Brain microvascular endothelial cell (primary cell): ENCODE data around the gene ZFPL1.

ENCODE experiments used
- DNase-seq: peaks from one replicate; pipeline ENCODE4 v3.0.0-alpha.2; 2020
- H3K27ac ChIP-seq: fragments of 250-450 bp; sonication (Bioruptor Pico); 2 replicates; pipeline ENCODE4 v1.5.1; 2020; ENCODE audit warnings: mild to moderate bottlenecking, moderate library complexity
- H3K27me3 ChIP-seq: fragments of 250-450 bp; sonication (Bioruptor Pico); replicated peaks from 2 replicates; pipeline ENCODE4 v1.5.1; 2020; ENCODE audit warnings: mild to moderate bottlenecking
- H3K36me3 ChIP-seq: fragments of 250-450 bp; sonication (Bioruptor Pico); replicated peaks from 2 replicates; pipeline ENCODE4 v1.5.1; 2020; ENCODE audit warnings: mild to moderate bottlenecking
- H3K4me3 ChIP-seq: 2 replicates; pipeline ENCODE4 v1.5.1; 2011; ENCODE audit warnings: low read depth, mild to moderate bottlenecking, control low read depth, low read length, moderate library complexity
- CTCF ChIP-seq: IDR thresholded peaks from 2 replicates; pipeline ENCODE4 v1.5.1; 2011; ENCODE audit warnings: low read depth, mild to moderate bottlenecking, moderate library complexity, low read length, control low read depth, inconsistent platforms; ENCODE audit errors: missing control alignments
- in situ Hi-C: cut with HindIII; loops from 2 replicates; pipeline ENCODE4 v1.10.0; 2017; ENCODE audit warnings: low sequenced_read_pairs, low pct_ligation_motif_present

Gene ZFPL1

DNA sequence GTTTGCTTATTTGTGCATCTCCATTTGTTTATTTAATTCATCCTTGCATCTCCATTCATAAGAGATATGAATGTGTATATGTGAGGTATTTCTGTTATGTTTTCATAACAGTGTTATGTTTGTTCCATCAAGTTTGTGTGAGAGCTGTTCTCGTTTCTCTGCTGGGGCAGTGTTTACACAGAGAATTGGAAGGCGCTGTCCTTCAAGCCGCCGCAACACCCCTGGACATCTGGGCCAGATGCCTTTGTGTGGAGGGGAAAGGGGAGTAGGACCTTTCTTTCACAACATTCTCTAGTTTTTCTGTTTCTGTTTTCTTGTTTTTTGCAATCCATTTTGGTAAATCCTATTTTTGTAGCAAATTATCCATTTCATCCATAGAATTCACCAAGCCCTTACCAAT, 20.6 kb downstream of the ZFPL1 start:
- TF ChIP-seq CTCF, result no peak
- Histone ChIP-seq H3K27ac (no peak overlapping the region), H3K4me3 (no peak overlapping the region), H3K36me3 (peaks cover 2% of the 10 kb centered on the region), H3K27me3 (no peaks in the 10 kb centered on the region)
- no peak for DNase-seq
- in situ Hi-C loops, result no loop called here

DNA sequence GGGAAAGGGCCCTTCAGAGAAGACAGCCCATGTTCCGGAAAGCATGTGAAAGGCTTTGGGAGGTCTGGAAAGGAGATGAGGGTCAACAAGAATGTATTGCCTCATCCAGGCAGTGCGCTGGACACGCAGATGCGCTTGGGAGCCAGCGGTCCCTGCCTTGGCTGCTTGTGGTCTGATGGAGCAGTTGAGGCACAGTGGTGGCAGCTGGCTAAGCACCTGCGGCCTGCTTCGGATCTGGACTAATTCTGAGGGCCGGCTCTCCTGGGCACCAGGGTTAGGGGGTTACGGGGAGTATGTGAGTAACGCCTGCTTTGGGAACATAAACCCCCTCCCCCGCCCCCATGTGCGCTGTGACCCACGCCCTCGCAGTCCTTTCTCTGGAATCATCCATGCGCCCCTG, 23.1 kb downstream of the ZFPL1 start:
- no peak overlapping the region for H3K27ac ChIP-seq
- no peak for DNase-seq
- H3K27me3 ChIP-seq, result no peaks in the 10 kb centered on the region
- no peak overlapping the region for H3K4me3 ChIP-seq
- in situ Hi-C loops, result no loop called here
- TF ChIP-seq CTCF, result no peak
- H3K36me3 ChIP-seq, result peaks cover 2% of the 10 kb centered on the region

- in situ Hi-C loops, result no loop called here
- TF ChIP-seq CTCF, result no peak
- Histone ChIP-seq H3K27me3 (no peaks in the 10 kb centered on the region), H3K36me3 (peaks cover 2% of the 10 kb centered on the region), H3K27ac (no peak overlapping the region), H3K4me3 (no peak overlapping the region)
- DNase-seq, result no peak
Observed at GRCh38 chr11:65107751-65108468, 23.9 kb downstream of the ZFPL1 start.

- Histone ChIP-seq H3K27ac (no peak overlapping the region), H3K4me3 (no peak overlapping the region), H3K36me3 (peaks cover 2% of the 10 kb centered on the region), H3K27me3 (no peaks in the 10 kb centered on the region)
- TF ChIP-seq CTCF, result no peak
- no peak for DNase-seq
- in situ Hi-C loops, result no loop called here
Observed at GRCh38 chr11:65108469-65109123, 24.6 kb downstream of the ZFPL1 start.

DNA sequence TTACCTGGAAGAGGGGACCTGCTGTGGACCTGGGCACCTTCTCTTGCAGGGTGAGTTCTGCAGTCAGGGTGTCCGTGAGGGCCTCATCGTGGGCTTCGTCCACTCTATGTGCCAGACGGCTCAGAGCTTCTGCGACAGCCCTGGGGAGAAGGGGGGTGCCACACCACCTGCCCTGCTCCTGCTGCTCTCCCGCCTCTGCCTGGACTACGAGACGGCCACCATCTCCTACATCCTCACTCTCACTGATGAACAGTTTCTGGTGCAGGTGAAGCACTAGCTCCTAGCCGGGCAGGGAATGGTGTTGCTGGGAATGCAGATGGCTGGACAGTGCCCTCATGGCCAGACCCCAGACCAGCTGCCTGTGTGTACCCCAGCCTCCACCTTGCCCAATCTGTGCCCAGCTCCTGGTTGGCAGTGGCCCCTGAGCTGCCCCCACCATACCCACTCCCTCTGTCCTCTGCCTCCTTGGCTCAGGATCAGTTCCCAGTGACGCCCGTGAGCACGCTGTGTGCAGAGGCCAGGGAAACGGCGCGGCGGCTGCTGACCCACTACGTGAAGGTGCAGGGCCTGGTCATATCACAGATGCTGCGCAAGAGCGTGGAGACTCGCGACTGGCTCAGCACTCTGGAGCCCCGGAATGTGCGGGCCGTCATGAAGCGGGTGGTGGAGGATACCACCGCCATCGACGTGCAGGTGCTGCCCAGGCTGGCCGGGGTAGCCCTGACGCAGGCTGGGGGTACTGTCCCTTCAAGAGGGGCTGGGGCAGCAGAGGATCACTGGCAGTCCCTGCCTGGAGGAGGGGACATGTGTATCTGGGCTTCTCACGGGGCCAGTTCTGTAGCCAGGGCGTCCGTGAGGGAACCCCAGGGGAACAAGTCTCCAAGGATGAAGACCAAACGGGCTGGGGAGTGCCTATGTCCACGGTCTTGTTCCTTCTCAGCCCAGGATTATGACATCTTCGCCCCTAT, 25.5 kb downstream of the ZFPL1 start:
- in situ Hi-C loops, result no loop called here
- no peak for TF ChIP-seq CTCF
- no peak for DNase-seq
- H3K36me3 ChIP-seq, result peaks cover 2% of the 10 kb centered on the region
- H3K27ac ChIP-seq, result no peak overlapping the region
- no peak overlapping the region for H3K4me3 ChIP-seq
- H3K27me3 ChIP-seq, result no peaks in the 10 kb centered on the region
